GM12873 (cell line): ENCODE data around the gene VPS16.

Experiments used
- CTCF ChIP-seq: IDR thresholded peaks from 2 replicates; pipeline ENCODE4 v1.5.1; 2012; ENCODE audit warnings: low read depth, mild to moderate bottlenecking, moderate library complexity, low read length, control low read depth; ENCODE audit not compliant: insufficient read depth; ENCODE audit errors: missing control alignments

VPS16 gene

GRCh38 chr20:2888224-2888955 is 47.8 kb downstream of the VPS16 start:
- TF ChIP-seq CTCF: no peak

GRCh38 chr20:2889209-2889608 is 48.7 kb downstream of the VPS16 start:
- no peak for TF ChIP-seq CTCF

- no peak for TF ChIP-seq CTCF
Measured at GRCh38 chr20:2889797-2890196, 49.3 kb downstream of the VPS16 start.

- no peak for TF ChIP-seq CTCF
Measured at GRCh38 chr20:2890742-2891141, 50.2 kb downstream of the VPS16 start.

GRCh38 chr20:2891343-2891742 is 50.8 kb downstream of the VPS16 start:
- no peak for TF ChIP-seq CTCF

- TF ChIP-seq CTCF: no peak
Measured at GRCh38 chr20:2892376-2892775, 51.8 kb downstream of the VPS16 start.

GRCh38 chr20:2894221-2894620 is 53.7 kb downstream of the VPS16 start:
- no peak for TF ChIP-seq CTCF
